ENCODE results near the gene PCYT1A. TPM values are rescaled to one million over a fixed set of nuclear protein-coding genes. Genes with fewer than 3 reads are reported as not detected.

The PCYT1A gene
- total and polyA plus RNA-seq, 10 of the 15 experiments (the other 5 are each of a cell fraction or from before 2014, with no cell fraction given) = 10.8 to 64.3 (median 48.6) TPM

DNA sequence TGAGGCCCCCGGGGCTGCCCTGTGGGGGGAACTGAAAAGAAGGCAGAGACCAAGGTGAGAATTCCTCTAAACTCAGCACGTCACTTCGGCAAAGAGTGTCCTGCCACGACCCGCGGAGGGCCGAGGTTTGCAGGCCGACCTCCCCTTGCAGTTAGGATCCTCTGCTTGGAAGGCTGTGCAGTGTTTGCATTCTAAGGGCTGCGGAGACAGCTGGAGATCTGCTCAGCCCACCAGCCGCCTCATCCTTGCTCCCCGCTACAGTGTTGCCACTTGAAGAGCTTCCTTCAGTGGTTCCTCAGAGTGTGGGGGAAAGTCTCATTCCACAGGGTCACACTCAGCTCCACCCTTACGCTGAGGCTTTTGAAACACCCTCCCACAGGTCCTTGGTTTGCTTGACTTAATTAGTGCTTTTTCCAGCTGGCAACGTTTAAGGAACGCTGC lies 60.4 kb downstream of the PCYT1A start:
- peaks cover 3% of the 10 kb centered on the region for H3K4me1 ChIP-seq (ENCODE audit: control insufficient read depth, insufficient read depth, low read length)
- no peak overlapping the region for H2AFZ ChIP-seq (ENCODE audit: control insufficient read depth, low read depth, low read length)
- in situ Hi-C loops (cut with MboI) = no loop called here
- H3K9me3 ChIP-seq (replicated peaks; ENCODE audit: control insufficient read depth, insufficient read depth, low read length) = no peaks in the 10 kb centered on the region
- no TSS peak for BruUV-seq (replicated peaks)
- CTCF ChIA-PET = no interaction called here
- TF ChIP-seq DPF2 (IDR thresholded peaks at IDR 0.05) (no peak), IKZF2 (IDR thresholded peaks at IDR 0.05) (no peak), SMC3 (IDR thresholded peaks at IDR 0.05; ENCODE audit: borderline replicate concordance, low read length) (no peak), ZNF217 (IDR thresholded peaks at IDR 0.05) (no peak)
- TF ChIP-seq, protein P1, sequence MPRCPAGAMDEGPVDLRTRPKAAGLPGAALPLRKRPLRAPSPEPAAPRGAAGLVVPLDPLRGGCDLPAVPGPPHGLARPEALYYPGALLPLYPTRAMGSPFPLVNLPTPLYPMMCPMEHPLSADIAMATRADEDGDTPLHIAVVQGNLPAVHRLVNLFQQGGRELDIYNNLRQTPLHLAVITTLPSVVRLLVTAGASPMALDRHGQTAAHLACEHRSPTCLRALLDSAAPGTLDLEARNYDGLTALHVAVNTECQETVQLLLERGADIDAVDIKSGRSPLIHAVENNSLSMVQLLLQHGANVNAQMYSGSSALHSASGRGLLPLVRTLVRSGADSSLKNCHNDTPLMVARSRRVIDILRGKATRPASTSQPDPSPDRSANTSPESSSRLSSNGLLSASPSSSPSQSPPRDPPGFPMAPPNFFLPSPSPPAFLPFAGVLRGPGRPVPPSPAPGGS (IDR thresholded peaks at IDR 0.05; ENCODE audit: borderline replicate concordance, insufficient read depth, low read depth, low read length, poor library complexity, severe bottlenecking) = no peak
- TF ChIP-seq, protein P2, sequence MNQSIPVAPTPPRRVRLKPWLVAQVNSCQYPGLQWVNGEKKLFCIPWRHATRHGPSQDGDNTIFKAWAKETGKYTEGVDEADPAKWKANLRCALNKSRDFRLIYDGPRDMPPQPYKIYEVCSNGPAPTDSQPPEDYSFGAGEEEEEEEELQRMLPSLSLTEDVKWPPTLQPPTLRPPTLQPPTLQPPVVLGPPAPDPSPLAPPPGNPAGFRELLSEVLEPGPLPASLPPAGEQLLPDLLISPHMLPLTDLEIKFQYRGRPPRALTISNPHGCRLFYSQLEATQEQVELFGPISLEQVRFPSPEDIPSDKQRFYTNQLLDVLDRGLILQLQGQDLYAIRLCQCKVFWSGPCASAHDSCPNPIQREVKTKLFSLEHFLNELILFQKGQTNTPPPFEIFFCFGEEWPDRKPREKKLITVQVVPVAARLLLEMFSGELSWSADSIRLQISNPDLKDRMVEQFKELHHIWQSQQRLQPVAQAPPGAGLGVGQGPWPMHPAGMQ (IDR thresholded peaks at IDR 0.05; ENCODE audit: borderline replicate concordance) = no peak
- intact Hi-C loops (cut with micrococcal nuclease; ENCODE audit: unreplicated experiment) = no loop called here
- 85% methylated on average over 14 of the region's 14 CpGs for WGBS (ENCODE audit: insufficient coverage, insufficient replicate concordance, low lambda C conversion rate, missing lambda C conversion rate)
- H3K27ac ChIP-seq (ENCODE audit: control insufficient read depth, insufficient read depth) = no peak overlapping the region
- SMC1A ChIA-PET (ENCODE audit: uncharacterized antibody, unreplicated experiment) = no interaction called here
- POLR2A ChIA-PET = interaction anchor here (0.7 kb wide), 1 partner anchor 16 kb away, joined by 5 read pairs; no protein-coding TSS in a partner anchor
- H4K20me1 ChIP-seq (ENCODE audit: control insufficient read depth, insufficient read depth) = no peaks in the 10 kb centered on the region
- ATAC-seq (no peak), FAIRE-seq (no peak), DNase-seq (ENCODE audit: low read depth, low spot score) (no peak)
- H3K9ac ChIP-seq (ENCODE audit: control insufficient read depth, insufficient read depth, low read length) = no peak overlapping the region
- no peak overlapping the region for H3K4me2 ChIP-seq (ENCODE audit: control insufficient read depth, insufficient read depth)
- H3K36me3 ChIP-seq (ENCODE audit: control insufficient read depth in 2 of 2, insufficient read depth in 2 of 2, low read length in 1 of 2) = no peaks in the 10 kb centered on the region
- no peak overlapping the region for H3K4me3 ChIP-seq
- RAD21 ChIA-PET (ENCODE audit: unreplicated experiment) = interaction anchor here (1.0 to 1.2 kb wide), 2 partner anchors 25 to 27 kb away, joined by 3 read pairs; no protein-coding TSS in a partner anchor
- no peaks in the 10 kb centered on the region for H3K79me2 ChIP-seq (ENCODE audit: control insufficient read depth, insufficient read depth, low read length)
- H3K27me3 ChIP-seq (replicated peaks in 1 of 2; ENCODE audit: control insufficient read depth in 2 of 2, insufficient read depth in 2 of 2, low read length in 1 of 2) = no peaks in the 10 kb centered on the region

All from GM12878 (cell line).